HG03442 (cell line): ENCODE results near the gene TUSC7.

Source experiments
- ATAC-seq: cut with Tn5 transposase; IDR thresholded peaks from one replicate; pipeline ENCODE4 v1.9.1; 2021; ENCODE audit warnings: mild to moderate bottlenecking, moderate library complexity; ENCODE audit not compliant: unreplicated experiment

The TUSC7 gene

GRCh38 chr3:116709479-116709878 is at the start of gene TUSC7:
Gene TUSC7, plus strand, starts transcription at chr3:116709779.
- no peak for ATAC-seq

GRCh38 chr3:116661196-116661595 is 48.4 kb upstream of the TUSC7 start:
- no peak for ATAC-seq

- no peak for ATAC-seq
Measured at GRCh38 chr3:116663161-116664110, 46.1 kb upstream of the TUSC7 start.

GRCh38 chr3:116667324-116667723 is 42.3 kb upstream of the TUSC7 start:
- ATAC-seq: no peak

GRCh38 chr3:116667791-116668190 is 41.8 kb upstream of the TUSC7 start:
- ATAC-seq: no peak

- ATAC-seq: no peak
Measured at GRCh38 chr3:116669576-116669975, 40.0 kb upstream of the TUSC7 start.

- ATAC-seq: no peak
Measured at GRCh38 chr3:116671151-116671550, 38.4 kb upstream of the TUSC7 start.

GRCh38 chr3:116678853-116679252 is 30.7 kb upstream of the TUSC7 start:
- no peak for ATAC-seq

GRCh38 chr3:116691041-116691440 is 18.5 kb upstream of the TUSC7 start:
- no peak for ATAC-seq

GRCh38 chr3:116701070-116701469 is 8.5 kb upstream of the TUSC7 start:
- ATAC-seq: no peak

GRCh38 chr3:116702334-116702733 is 7.2 kb upstream of the TUSC7 start:
- no peak for ATAC-seq

- ATAC-seq: no peak
Measured at GRCh38 chr3:116707531-116707930, 2.0 kb upstream of the TUSC7 start.

GRCh38 chr3:116716490-116716889 is 6.9 kb downstream of the TUSC7 start:
- ATAC-seq: no peak

- ATAC-seq: no peak
Measured at GRCh38 chr3:116717566-116717965, 8.0 kb downstream of the TUSC7 start.

GRCh38 chr3:116728454-116728853 is 18.9 kb downstream of the TUSC7 start:
- ATAC-seq: no peak

- ATAC-seq: no peak
Measured at GRCh38 chr3:116734243-116734642, 24.7 kb downstream of the TUSC7 start.

GRCh38 chr3:116739678-116740077 is 30.1 kb downstream of the TUSC7 start:
- ATAC-seq: no peak

- ATAC-seq: no peak
Measured at GRCh38 chr3:116740293-116740692, 30.7 kb downstream of the TUSC7 start.

- ATAC-seq: no peak
Measured at GRCh38 chr3:116741467-116741866, 31.9 kb downstream of the TUSC7 start.

- ATAC-seq: no peak
Measured at GRCh38 chr3:116743062-116743461, 33.5 kb downstream of the TUSC7 start.

GRCh38 chr3:116749388-116749787 is 39.8 kb downstream of the TUSC7 start:
- no peak for ATAC-seq

- ATAC-seq: no peak
Measured at GRCh38 chr3:116757315-116757714, 47.7 kb downstream of the TUSC7 start.

GRCh38 chr3:116759316-116759715 is 49.7 kb downstream of the TUSC7 start:
- ATAC-seq: no peak
